NT2/D1 (cell line): ENCODE measurements around the gene ZNF296.

Source experiments
- SUZ12 ChIP-seq: IDR thresholded peaks from 2 replicates; pipeline ENCODE4 v1.6.1; 2011; ENCODE audit not compliant: insufficient read length, insufficient read depth; ENCODE audit errors: extremely low read depth
- YY1 ChIP-seq: IDR thresholded peaks from 2 replicates; pipeline ENCODE4 v1.6.1; 2011; ENCODE audit not compliant: insufficient read length, insufficient read depth
- ZNF274 ChIP-seq: IDR thresholded peaks from 2 replicates; pipeline ENCODE4 v1.6.1; 2011; ENCODE audit warnings: mild to moderate bottlenecking, low read depth, low read length

GRCh38 chr19:45090606-45091005 is 14.3 kb upstream of the ZNF296 start:
- TF ChIP-seq YY1 (no peak), ZNF274 (no peak), SUZ12 (no peak)
